B cell (primary cell): ENCODE measurements around the gene WDR64. TPM values are rescaled to one million over a fixed set of nuclear protein-coding genes. Genes with fewer than 3 reads are reported as not detected.

Source experiments
- ATAC-seq: fragments of 200-7000 bp; cut with Tn5 transposase; one replicate; pipeline ENCODE4 v1.10.0; 2021; ENCODE audit warnings: low read depth, mild to moderate bottlenecking, moderate number of reproducible peaks, moderate library complexity
- CTCF ChIA-PET: fragments of 350-600 bp; sonication (Branson Sonifier 250); formaldehyde crosslinking; loops from one replicate; lab custom pipeline; 2021; ENCODE audit warnings: antibody characterized with exemption, inconsistent platforms; lab: Charles Lee
- POLR2A ChIA-PET: fragments of 350-600 bp; sonication (Branson Sonifier 250); formaldehyde crosslinking; loops from one replicate; lab custom pipeline; 2021; ENCODE audit warnings: antibody characterized with exemption; lab: Charles Lee
- DNase-seq: peaks from one replicate; pipeline ENCODE4 v3.0.0; 2013
- H2AFZ ChIP-seq: 2 replicates; pipeline ENCODE4 v1.6.1; 2012; ENCODE audit warnings: mild to moderate bottlenecking, low read depth, low read length; ENCODE audit not compliant: insufficient read depth, poor library complexity, severe bottlenecking
- H3K27ac ChIP-seq, 2 donors: 1 replicate in 1 of 2; 2 replicates in 1 of 2; pipeline ENCODE4 v1.5.1; 2012 to 2013; ENCODE audit warnings: low read length in 2 of 2, mild to moderate bottlenecking in 2 of 2, moderate library complexity in 1 of 2
- H3K27me3 ChIP-seq, 4 experiments: fragments of 200-600 bp in 1 of 4; sonication (generic) in 1 of 4; replicated peaks in 1 of 4; 1 replicate in 2 of 4; 2 replicates in 2 of 4; pipeline versions ENCODE4 v1.6.1 to v1.7.0; 2013 to 2016; ENCODE audit warnings: low read length in 3 of 4, mild to moderate bottlenecking in 2 of 4, mixed read lengths in 1 of 4, moderate library complexity in 1 of 4; ENCODE audit not compliant: insufficient read depth in 4 of 4, control insufficient read depth in 3 of 4; ENCODE audit errors: control extremely low read depth in 1 of 4
- H3K36me3 ChIP-seq, 2 experiments: replicated peaks in 1 of 2; 1 replicate in 1 of 2; 2 replicates in 1 of 2; pipeline versions ENCODE4 v1.6.1 to v1.7.1; 2013; ENCODE audit warnings: low read length in 1 of 2; ENCODE audit not compliant: insufficient read depth in 2 of 2, control insufficient read depth in 1 of 2; ENCODE audit errors: control extremely low read depth in 1 of 2, extremely low read depth in 1 of 2
- H3K4me1 ChIP-seq, 2 donors: fragments of 200-600 bp in 1 of 2; sonication (generic) in 1 of 2; 1 replicate in 1 of 2; 2 replicates in 1 of 2; pipeline versions ENCODE4 v1.5.1 to v1.6.1; 2013 to 2017; ENCODE audit warnings: low read length in 2 of 2; ENCODE audit not compliant: control insufficient read depth in 2 of 2, insufficient read depth in 2 of 2
- H3K4me2 ChIP-seq: replicated peaks from 2 replicates; pipeline ENCODE3; 2012; ENCODE audit warnings: mild to moderate bottlenecking, low read depth, low read length; ENCODE audit not compliant: poor library complexity, severe bottlenecking
- H3K4me3 ChIP-seq, 5 experiments: fragments of 200-600 bp in 1 of 5; sonication (generic) in 1 of 5; 1 replicate in 3 of 5; 2 replicates in 2 of 5; pipeline versions ENCODE4 v1.5.1 to v1.7.0; 2011 to 2016; ENCODE audit warnings: low read length in 4 of 5, mild to moderate bottlenecking in 4 of 5, low read depth in 2 of 5, control low read depth in 1 of 5, moderate library complexity in 1 of 5; ENCODE audit not compliant: insufficient read depth in 1 of 5; ENCODE audit errors: control extremely low read depth in 1 of 5, extremely low read depth in 1 of 5
- H3K79me2 ChIP-seq: fragments of 200-600 bp; sonication (generic); one replicate; pipeline ENCODE4 v1.6.0; 2016; ENCODE audit warnings: low read length; ENCODE audit not compliant: control insufficient read depth, insufficient read depth
- H3K9ac ChIP-seq: fragments of 200-600 bp; sonication (generic); 2 replicates; pipeline ENCODE4 v1.6.1; 2017; ENCODE audit warnings: mild to moderate bottlenecking, low read length, moderate library complexity
- H3K9me3 ChIP-seq, 3 donors: one replicate each; pipeline versions ENCODE4 v1.6.1 to v1.7.1; 2013; ENCODE audit warnings: low read length in 2 of 3; ENCODE audit not compliant: control insufficient read depth in 2 of 3, insufficient read depth in 1 of 3; ENCODE audit errors: control extremely low read depth in 1 of 3
- H4K20me1 ChIP-seq: 2 replicates; pipeline ENCODE4 v1.6.0; 2012; ENCODE audit warnings: mild to moderate bottlenecking, low read length; ENCODE audit not compliant: insufficient read depth, control insufficient read depth, poor library complexity, severe bottlenecking
- H3K27ac Mint-ChIP-seq: one replicate; pipeline ENCODE4 v1.8.0; 2021; ENCODE audit warnings: mixed read lengths
- H3K27me3 Mint-ChIP-seq: one replicate; pipeline ENCODE4 v1.8.0; 2021; ENCODE audit warnings: mixed read lengths
- H3K4me1 Mint-ChIP-seq: one replicate; pipeline ENCODE4 v1.8.0; 2021; ENCODE audit warnings: mixed read lengths
- H3K4me3 Mint-ChIP-seq: one replicate; pipeline ENCODE4 v1.8.0; 2021; ENCODE audit warnings: mixed read lengths
- H3K9me3 Mint-ChIP-seq: one replicate; pipeline ENCODE4 v1.8.0; 2022; ENCODE audit warnings: mixed read lengths; ENCODE audit not compliant: insufficient read depth
- CTCF ChIP-seq: fragments of 200-600 bp; IDR thresholded peaks from one replicate; pipeline ENCODE4 v1.8.0; 2022; ENCODE audit warnings: antibody characterized with exemption, mild to moderate bottlenecking
- EZH2 ChIP-seq: IDR thresholded peaks from 2 replicates; pipeline ENCODE4 v1.6.1; 2012; ENCODE audit warnings: borderline replicate concordance, low read depth, mild to moderate bottlenecking, moderate library complexity, low read length; ENCODE audit not compliant: insufficient read depth, poor library complexity, severe bottlenecking
- WGBS: methylation state at CpG from one replicate; pipeline ENCODE4 v1.1.5; 2013; ENCODE audit warnings: missing lambda C conversion rate; ENCODE audit not compliant: insufficient coverage; 5-methylcytosine and 5-hydroxymethylcytosine counted together
- intact Hi-C: fragments of 100-400 bp; cut with micrococcal nuclease; formaldehyde crosslinking; loops from one replicate; pipeline ENCODE4 v1.10.0; 2022
- polyA plus RNA-seq: library from polyadenylated mRNA; depleted of rRNA; stranded (reverse); fragments of >200 nt; gene quantifications from 2 replicates; pipeline ENCODE4 v1.2.3, GENCODE V29; 2012
- total RNA-seq, 2 donors: library from RNA; stranded (reverse); fragments of 120-200 nt in 1 of 2; gene quantifications; 1 replicate in 1 of 2; 2 replicates in 1 of 2; pipeline versions ENCODE4 v1.2.3 to v1.2.4, GENCODE V29; 2013 to 2022

The WDR64 gene
- total and polyA plus RNA-seq, 2 donors (not counting 1 experiment from before 2014, with no cell fraction given): 0.13 TPM; not detected in 1

- Histone ChIP-seq H3K4me3 (peak within 1 kb of the TSS; percentile 73 to 98 (median 95)), H3K4me1 (peaks cover 9 to 12% of the 10 kb centered on the region in 2 donors), H3K4me2 (peak within 1 kb of the TSS; percentile 85), H4K20me1 (no peaks in the 10 kb centered on the region), H3K36me3 (no peaks in the 10 kb centered on the region), H3K9me3 (no peaks in the 10 kb centered on the region), H3K79me2 (no peaks in the 10 kb centered on the region), H3K27me3 (no peaks in the 10 kb centered on the region), H3K27ac (peak within 1 kb of the TSS; percentile 92 to 97), H2AFZ (peak within 1 kb of the TSS; percentile 99), H3K9ac (peak within 1 kb of the TSS; percentile 90)
- H3K27ac Mint-ChIP-seq: peak within 1 kb of the TSS; percentile 99
- DNase-seq (peak; percentile 96), ATAC-seq (peak; percentile 98)
- no peaks in the 10 kb centered on the region for H3K9me3 Mint-ChIP-seq
- TF ChIP-seq EZH2 (no peak), CTCF (peak; percentile 47)
- ChIA-PET POLR2A (interaction anchor here (0.7 kb wide), 1 partner anchor 208 kb away, joined by 3 read pairs; the partner anchor contains the start of genes CHML and OPN3), CTCF (interaction anchor here (1.0 to 2.0 kb wide), 7 partner anchors 13 to 312 kb away, joined by 3 to 7 read pairs (median 4); partner anchors contain the start of genes CHML, MAP1LC3C and OPN3)
- H3K4me3 Mint-ChIP-seq: peak within 1 kb of the TSS; percentile 99
- no peaks in the 10 kb centered on the region for H3K27me3 Mint-ChIP-seq
- intact Hi-C loops: loop anchor here (1.0 to 10.0 kb wide), 5 partner anchors 208 to 1407 kb away; partner anchors contain the start of genes CEP170, CHML, FH and OPN3
- peaks cover 17% of the 10 kb centered on the region for H3K4me1 Mint-ChIP-seq
- under 1% methylated on average over 68 of the region's 68 CpGs for WGBS
These were observed 196.0 kb downstream of the WDR64 start, which contains the start of gene EXO1 for GRCh38 chr1:241847796-241848685. EXO1 (plus strand) TSS chr1:241848204; CDS start chr1:241850426, 2,222 bp downstream.
